CD4-positive, alpha-beta T cell (primary cell): Measurements from ENCODE around the gene MID2. TPM values are rescaled to one million over a fixed set of nuclear protein-coding genes. Genes with fewer than 3 reads are reported as not detected.

ENCODE experiments used
- ATAC-seq: fragments of 200-7000 bp; cut with Tn5 transposase; one replicate; pipeline ENCODE4 v1.10.0; 2022; ENCODE audit warnings: mild to moderate bottlenecking; ENCODE audit not compliant: poor library complexity
- CTCF ChIA-PET: fragments of 350-600 bp; sonication (Branson Sonifier 250); formaldehyde crosslinking; loops from one replicate; lab custom pipeline; 2021; ENCODE audit warnings: antibody characterized with exemption, inconsistent platforms; lab: Charles Lee
- POLR2A ChIA-PET: fragments of 350-600 bp; sonication (Branson Sonifier 250); formaldehyde crosslinking; loops from one replicate; lab custom pipeline; 2021; ENCODE audit warnings: antibody characterized with exemption, inconsistent platforms; lab: Charles Lee
- DNase-seq, 14 experiments: peaks; one replicate each; pipeline ENCODE4 v3.0.0-alpha.2; 2013 to 2020; ENCODE audit warnings: mixed read lengths in 2 of 14
- H3K27ac ChIP-seq, 2 donors: one replicate each; pipeline versions ENCODE4 v1.5.1 to v1.7.0; 2013; ENCODE audit warnings: low read length in 2 of 2, low read depth in 1 of 2, mild to moderate bottlenecking in 1 of 2
- H3K27me3 ChIP-seq, 2 experiments: 1 replicate in 1 of 2; 2 replicates in 1 of 2; pipeline versions ENCODE4 v1.6.1 to v1.7.0; 2013; ENCODE audit warnings: low read length in 2 of 2, control low read depth in 1 of 2, mild to moderate bottlenecking in 1 of 2, moderate library complexity in 1 of 2; ENCODE audit not compliant: insufficient read depth in 2 of 2, control insufficient read depth in 1 of 2
- H3K36me3 ChIP-seq: one replicate; pipeline ENCODE4 v1.6.1; 2013; ENCODE audit warnings: low read length, control low read depth; ENCODE audit not compliant: insufficient read depth
- H3K4me1 ChIP-seq: one replicate; pipeline ENCODE4 v1.6.1; 2013; ENCODE audit warnings: low read length, control low read depth; ENCODE audit not compliant: insufficient read depth
- H3K4me3 ChIP-seq: one replicate; pipeline ENCODE4 v1.5.1; 2013; ENCODE audit warnings: mild to moderate bottlenecking, low read length, moderate library complexity
- H3K9me3 ChIP-seq, 2 experiments: 1 replicate in 1 of 2; 2 replicates in 1 of 2; pipeline versions ENCODE4 v1.6.1 to v1.7.0; 2013; ENCODE audit warnings: low read length in 2 of 2, mild to moderate bottlenecking in 2 of 2, control low read depth in 1 of 2, moderate library complexity in 1 of 2; ENCODE audit not compliant: control insufficient read depth in 1 of 2, insufficient read depth in 1 of 2
- H3K27ac Mint-ChIP-seq: one replicate; pipeline ENCODE4 v1.8.0; 2020; ENCODE audit warnings: mixed read lengths
- H3K27me3 Mint-ChIP-seq: one replicate; pipeline ENCODE4 v1.8.0; 2021; ENCODE audit warnings: mixed read lengths
- H3K36me3 Mint-ChIP-seq: one replicate; pipeline ENCODE4 v1.8.0; 2021; ENCODE audit warnings: low read depth, mixed read lengths
- H3K4me1 Mint-ChIP-seq: one replicate; pipeline ENCODE4 v1.8.0; 2021; ENCODE audit warnings: low read depth, mixed read lengths
- H3K4me3 Mint-ChIP-seq: one replicate; pipeline ENCODE4 v1.8.0; 2020; ENCODE audit warnings: mild to moderate bottlenecking, mixed read lengths
- H3K9me3 Mint-ChIP-seq: one replicate; pipeline ENCODE4 v1.8.0; 2020; ENCODE audit warnings: mixed read lengths
- intact Hi-C, 2 experiments: fragments of 100-400 bp; cut with DNase I in 1 of 2; cut with micrococcal nuclease in 1 of 2; formaldehyde crosslinking; loops; one replicate each; pipeline versions ENCODE4 v1.15.1 to v1.9.0; 2023 to 2025; cut with DNase I, micrococcal nuclease
- total RNA-seq, 174 experiments: library from RNA in 2 of 174; stranded (reverse) in 2 of 174; gene quantifications; one replicate each; pipeline ENCODE4 v1.2.3 and lab custom pipeline; 2021 to 2026
- TF ChIP-seq, protein P1 (sequence below): fragments of 200-600 bp; IDR thresholded peaks from one replicate; pipeline ENCODE4 v1.8.0; 2022; ENCODE audit warnings: antibody characterized with exemption, mild to moderate bottlenecking

Gene MID2
- total RNA-seq, 2 experiments from 2014 or later = 15.7 to 16.9 TPM

DNA sequence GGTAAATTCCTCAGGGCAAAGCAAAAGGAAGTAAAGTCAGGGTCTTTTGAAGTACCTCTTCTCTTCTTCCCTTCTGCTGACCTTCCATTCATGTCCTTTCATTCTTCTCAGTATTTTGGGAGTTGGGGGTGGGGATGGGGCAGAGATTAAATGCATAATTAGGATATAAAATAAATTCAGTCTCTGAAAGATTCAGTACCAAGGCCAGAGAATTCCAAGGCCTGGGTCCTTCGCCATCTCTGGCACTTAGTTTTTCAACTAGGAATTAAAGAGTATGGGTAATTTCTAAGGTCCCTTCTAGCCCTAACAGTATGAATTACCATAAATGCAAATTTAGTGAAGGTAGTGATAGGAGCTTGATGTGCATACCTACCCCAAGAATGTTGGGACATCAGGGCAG, 108.6 kb downstream of the MID2 start:
- intact Hi-C loops = no loop called here
- Histone ChIP-seq H3K27ac (no peak overlapping the region), H3K36me3 (no peaks in the 10 kb centered on the region), H3K4me1 (no peaks in the 10 kb centered on the region), H3K27me3 (peaks cover 0 to 5% of the 10 kb centered on the region in 2 experiments), H3K4me3 (no peak overlapping the region), H3K9me3 (peaks cover 0 to 9% of the 10 kb centered on the region in 2 experiments)
- no peak overlapping the region for H3K27ac Mint-ChIP-seq
- no peak overlapping the region for H3K4me3 Mint-ChIP-seq
- peaks cover 24% of the 10 kb centered on the region for H3K27me3 Mint-ChIP-seq
- no peaks in the 10 kb centered on the region for H3K4me1 Mint-ChIP-seq
- TF ChIP-seq, protein P1, sequence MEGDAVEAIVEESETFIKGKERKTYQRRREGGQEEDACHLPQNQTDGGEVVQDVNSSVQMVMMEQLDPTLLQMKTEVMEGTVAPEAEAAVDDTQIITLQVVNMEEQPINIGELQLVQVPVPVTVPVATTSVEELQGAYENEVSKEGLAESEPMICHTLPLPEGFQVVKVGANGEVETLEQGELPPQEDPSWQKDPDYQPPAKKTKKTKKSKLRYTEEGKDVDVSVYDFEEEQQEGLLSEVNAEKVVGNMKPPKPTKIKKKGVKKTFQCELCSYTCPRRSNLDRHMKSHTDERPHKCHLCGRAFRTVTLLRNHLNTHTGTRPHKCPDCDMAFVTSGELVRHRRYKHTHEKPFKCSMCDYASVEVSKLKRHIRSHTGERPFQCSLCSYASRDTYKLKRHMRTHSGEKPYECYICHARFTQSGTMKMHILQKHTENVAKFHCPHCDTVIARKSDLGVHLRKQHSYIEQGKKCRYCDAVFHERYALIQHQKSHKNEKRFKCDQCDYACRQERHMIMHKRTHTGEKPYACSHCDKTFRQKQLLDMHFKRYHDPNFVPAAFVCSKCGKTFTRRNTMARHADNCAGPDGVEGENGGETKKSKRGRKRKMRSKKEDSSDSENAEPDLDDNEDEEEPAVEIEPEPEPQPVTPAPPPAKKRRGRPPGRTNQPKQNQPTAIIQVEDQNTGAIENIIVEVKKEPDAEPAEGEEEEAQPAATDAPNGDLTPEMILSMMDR = no peak
- ChIA-PET POLR2A (no interaction called here), CTCF (no interaction called here)
- H3K9me3 Mint-ChIP-seq = no peaks in the 10 kb centered on the region
- DNase-seq (no peak), ATAC-seq (no peak)
- H3K36me3 Mint-ChIP-seq = peaks cover 7% of the 10 kb centered on the region

- DNase-seq (no peak), ATAC-seq (no peak)
- Mint-ChIP-seq H3K27me3 (peaks cover 33% of the 10 kb centered on the region), H3K4me1 (no peaks in the 10 kb centered on the region), H3K4me3 (no peak overlapping the region), H3K27ac (no peak overlapping the region), H3K9me3 (no peaks in the 10 kb centered on the region), H3K36me3 (no peaks in the 10 kb centered on the region)
- Histone ChIP-seq H3K9me3 (peaks cover 0 to 9% of the 10 kb centered on the region in 2 experiments), H3K4me3 (no peak overlapping the region), H3K4me1 (no peaks in the 10 kb centered on the region), H3K36me3 (no peaks in the 10 kb centered on the region), H3K27me3 (peaks cover 0 to 5% of the 10 kb centered on the region in 2 experiments), H3K27ac (no peak overlapping the region)
- TF ChIP-seq, protein P1 = no peak
- ChIA-PET POLR2A (no interaction called here), CTCF (no interaction called here)
- intact Hi-C loops = no loop called here
Observed at GRCh38 chrX:107935200-107935599, 109.5 kb downstream of the MID2 start.

DNA sequence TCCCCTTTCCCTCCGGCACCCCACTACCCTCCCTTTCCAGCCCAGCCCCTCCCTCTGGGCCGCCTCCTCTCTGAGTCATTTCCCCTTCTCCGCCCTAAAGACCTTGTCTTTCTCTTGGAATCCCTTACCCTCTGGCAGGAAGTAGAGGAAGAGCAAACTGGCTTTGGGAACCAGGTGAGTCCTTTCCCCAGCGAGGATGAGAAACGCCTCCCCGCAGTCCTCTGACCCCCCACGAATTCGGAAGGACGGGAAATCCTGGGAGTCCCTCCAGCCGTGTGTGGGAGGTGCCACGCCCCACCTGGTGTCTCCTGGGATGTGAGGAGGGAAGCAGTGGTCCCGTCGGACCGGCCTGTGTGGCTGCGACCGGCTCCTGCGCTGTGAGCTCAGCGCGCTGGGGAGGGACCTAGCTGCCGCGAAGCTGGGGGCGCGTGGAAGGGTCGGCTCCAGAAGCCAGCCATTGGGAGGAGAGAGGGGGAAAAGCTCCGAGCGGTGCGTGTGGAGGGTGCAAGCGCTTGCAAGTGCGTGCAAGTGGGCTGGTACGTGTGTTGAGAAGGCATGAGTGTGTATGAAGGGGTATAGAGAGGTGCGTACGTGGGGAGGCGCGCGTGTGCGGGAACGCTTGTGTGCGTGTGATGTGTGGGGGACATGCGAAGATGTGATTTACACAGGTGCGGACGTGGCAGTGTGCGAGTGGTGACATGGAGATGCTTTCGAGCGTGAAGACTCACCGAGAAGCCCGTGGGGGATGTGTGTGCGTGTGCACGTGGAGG, 110.2 kb downstream of the MID2 start:
- ChIA-PET CTCF (no interaction called here), POLR2A (no interaction called here)
- Histone ChIP-seq H3K4me1 (no peaks in the 10 kb centered on the region), H3K27ac (no peak overlapping the region), H3K36me3 (no peaks in the 10 kb centered on the region), H3K9me3 (peaks cover 0 to 9% of the 10 kb centered on the region in 2 experiments), H3K4me3 (no peak overlapping the region), H3K27me3 (peaks cover 0 to 5% of the 10 kb centered on the region in 2 experiments)
- intact Hi-C loops = no loop called here
- TF ChIP-seq, protein P1 = no peak
- Mint-ChIP-seq H3K27me3 (peaks cover 34% of the 10 kb centered on the region), H3K9me3 (no peaks in the 10 kb centered on the region), H3K36me3 (no peaks in the 10 kb centered on the region), H3K27ac (no peak overlapping the region), H3K4me3 (no peak overlapping the region), H3K4me1 (no peaks in the 10 kb centered on the region)
- ATAC-seq (no peak), DNase-seq (no peak)
